Ectodermal cell (in vitro differentiated cells): ENCODE results near the gene PRMT6.
A peak's percentile ranks its signal among the peaks of the same experiment; 100 is the strongest.
"Not testable (repeated sequence)": the region's sequence is repeated elsewhere in the genome, so short reads cannot be mapped to it uniquely, and the experiment has no call there.

ENCODE experiments used
- H3K27ac ChIP-seq: 2 replicates; pipeline ENCODE4 v1.7.0; 2013; ENCODE audit warnings: mild to moderate bottlenecking, low read depth, low read length; ENCODE audit not compliant: insufficient read depth, poor library complexity, severe bottlenecking
- H3K27me3 ChIP-seq: 2 replicates; pipeline ENCODE4 v1.7.0; 2013; ENCODE audit warnings: mild to moderate bottlenecking, low read length; ENCODE audit not compliant: insufficient read depth, control insufficient read depth, poor library complexity, severe bottlenecking
- H3K36me3 ChIP-seq: one replicate; pipeline ENCODE4 v1.7.0; 2013; ENCODE audit warnings: low read length; ENCODE audit not compliant: control insufficient read depth, insufficient read depth
- H3K4me1 ChIP-seq: one replicate; pipeline ENCODE4 v1.7.0; 2013; ENCODE audit warnings: low read length; ENCODE audit not compliant: control insufficient read depth, insufficient read depth
- H3K4me3 ChIP-seq: 2 replicates; pipeline ENCODE4 v1.7.0; 2013; ENCODE audit warnings: low read depth, low read length, control low read depth; ENCODE audit not compliant: insufficient read depth
- H3K9me3 ChIP-seq: 2 replicates; pipeline ENCODE4 v1.7.0; 2013; ENCODE audit warnings: mild to moderate bottlenecking, low read length, moderate library complexity; ENCODE audit not compliant: control insufficient read depth
- WGBS, 2 experiments: methylation state at CpG; one replicate each; pipeline ENCODE4 v1.1.7; 2013; ENCODE audit warnings: missing lambda C conversion rate in 2 of 2; 5-methylcytosine and 5-hydroxymethylcytosine counted together

The PRMT6 gene

GRCh38 chr1:107051266-107051665 lies 5.2 kb upstream of the PRMT6 start:
- H3K9me3 ChIP-seq, result no peaks in the 10 kb centered on the region
- no peaks in the 10 kb centered on the region for H3K36me3 ChIP-seq
- no CpG with 5 or more reads among the region's 1 CpG for WGBS, 2 experiments
- no peak overlapping the region for H3K27ac ChIP-seq
- no peaks in the 10 kb centered on the region for H3K4me1 ChIP-seq
- no peaks in the 10 kb centered on the region for H3K27me3 ChIP-seq
- no peak overlapping the region for H3K4me3 ChIP-seq

DNA sequence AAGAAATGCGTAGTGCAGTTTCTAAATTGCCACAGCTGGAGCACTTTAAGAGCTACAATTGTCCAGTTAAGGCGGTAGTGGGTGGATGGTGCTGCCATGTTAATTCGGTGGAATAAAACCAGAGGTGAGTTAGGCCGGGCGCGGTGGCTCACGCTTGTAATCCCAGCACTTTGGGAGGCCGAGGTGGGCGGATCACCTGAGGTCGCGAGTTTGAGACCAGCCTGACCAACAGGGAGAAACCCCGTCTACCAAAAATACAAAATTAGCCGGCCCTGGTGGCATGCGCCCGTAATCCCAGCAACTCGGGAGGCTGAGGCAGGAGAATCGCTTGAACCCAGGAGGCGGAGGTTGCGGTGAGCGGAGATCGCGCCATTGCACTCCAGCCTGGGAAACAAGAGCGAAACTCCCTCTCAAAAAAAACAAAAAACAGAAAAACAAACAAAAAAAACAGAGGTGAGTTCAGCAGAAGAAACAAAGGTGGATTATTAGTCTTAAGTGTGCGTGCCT lies 502 bp upstream of the PRMT6 start:
- H3K4me3 ChIP-seq, result peak overlapping the region; percentile 99
- not testable (repeated sequence) for H3K9me3 ChIP-seq, H3K27me3 ChIP-seq, H3K36me3 ChIP-seq, H3K4me1 ChIP-seq, H3K27ac ChIP-seq
- 93% methylated on average over 21 to 24 of the region's 24 CpGs for WGBS, 2 experiments

DNA sequence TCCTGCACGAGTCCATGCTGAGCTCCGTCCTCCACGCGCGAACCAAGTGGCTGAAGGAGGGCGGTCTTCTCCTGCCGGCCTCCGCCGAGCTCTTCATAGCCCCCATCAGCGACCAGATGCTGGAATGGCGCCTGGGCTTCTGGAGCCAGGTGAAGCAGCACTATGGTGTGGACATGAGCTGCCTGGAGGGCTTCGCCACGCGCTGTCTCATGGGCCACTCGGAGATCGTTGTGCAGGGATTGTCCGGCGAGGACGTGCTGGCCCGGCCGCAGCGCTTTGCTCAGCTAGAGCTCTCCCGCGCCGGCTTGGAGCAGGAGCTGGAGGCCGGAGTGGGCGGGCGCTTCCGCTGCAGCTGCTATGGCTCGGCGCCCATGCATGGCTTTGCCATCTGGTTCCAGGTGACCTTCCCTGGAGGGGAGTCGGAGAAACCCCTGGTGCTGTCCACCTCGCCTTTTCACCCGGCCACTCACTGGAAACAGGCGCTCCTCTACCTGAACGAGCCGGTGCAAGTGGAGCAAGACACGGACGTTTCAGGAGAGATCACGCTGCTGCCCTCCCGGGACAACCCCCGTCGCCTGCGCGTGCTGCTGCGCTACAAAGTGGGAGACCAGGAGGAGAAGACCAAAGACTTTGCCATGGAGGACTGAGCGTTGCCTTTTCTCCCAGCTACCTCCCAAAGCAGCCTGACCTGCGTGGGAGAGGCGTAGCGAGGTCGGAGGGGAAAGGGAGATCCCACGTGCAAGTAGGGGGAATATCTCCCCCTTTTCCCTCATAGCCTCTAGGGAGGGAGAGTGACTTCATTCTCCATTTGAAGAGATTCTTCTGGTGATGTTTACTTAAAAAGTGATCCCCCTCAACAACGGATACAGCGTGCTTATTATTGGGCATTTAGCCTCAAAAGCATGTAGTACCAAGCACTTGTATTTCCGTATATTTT lies 991 bp downstream of the PRMT6 start:
- 2 to 4% methylated on average over 50 to 55 of the region's 55 CpGs for WGBS, 2 experiments
- Histone ChIP-seq H3K9me3 (no peaks in the 10 kb centered on the region), H3K27ac (peak overlapping the region; percentile 55), H3K36me3 (no peaks in the 10 kb centered on the region), H3K27me3 (no peaks in the 10 kb centered on the region), H3K4me3 (peak overlapping the region; percentile 99), H3K4me1 (peaks cover 6% of the 10 kb centered on the region)

GRCh38 chr1:107058245-107059032 lies 2.0 kb downstream of the PRMT6 start:
- WGBS, 2 experiments, result 33 to 72% methylated on average over 1 to 3 of the region's 4 CpGs
- Histone ChIP-seq H3K4me3 (peak overlapping the region; percentile 99), H3K4me1 (peaks cover 6% of the 10 kb centered on the region), H3K27me3 (no peaks in the 10 kb centered on the region), H3K9me3 (no peaks in the 10 kb centered on the region), H3K27ac (no peak overlapping the region), H3K36me3 (no peaks in the 10 kb centered on the region)

- no peaks in the 10 kb centered on the region for H3K27me3 ChIP-seq
- H3K4me1 ChIP-seq, result peaks cover 6% of the 10 kb centered on the region
- H3K27ac ChIP-seq, result peak overlapping the region; percentile 4
- no peaks in the 10 kb centered on the region for H3K36me3 ChIP-seq
- no peak overlapping the region for H3K4me3 ChIP-seq
- WGBS, 2 experiments, result 96 to 100% methylated on average over 3 of the region's 3 CpGs
- no peaks in the 10 kb centered on the region for H3K9me3 ChIP-seq
Observed at GRCh38 chr1:107061886-107062285, 5.4 kb downstream of the PRMT6 start.

GRCh38 chr1:107073493-107073892 lies 17.0 kb downstream of the PRMT6 start:
- no peak overlapping the region for H3K4me3 ChIP-seq
- no peaks in the 10 kb centered on the region for H3K9me3 ChIP-seq
- H3K4me1 ChIP-seq, result no peaks in the 10 kb centered on the region
- no peaks in the 10 kb centered on the region for H3K27me3 ChIP-seq
- H3K27ac ChIP-seq, result no peak overlapping the region
- H3K36me3 ChIP-seq, result no peaks in the 10 kb centered on the region
- 96 to 100% methylated on average over 2 to 4 of the region's 4 CpGs for WGBS, 2 experiments

- no peak overlapping the region for H3K4me3 ChIP-seq
- WGBS, 2 experiments, result 77 to 78% methylated on average over 5 of the region's 5 CpGs
- H3K9me3 ChIP-seq, result no peaks in the 10 kb centered on the region
- H3K36me3 ChIP-seq, result no peaks in the 10 kb centered on the region
- no peaks in the 10 kb centered on the region for H3K4me1 ChIP-seq
- H3K27ac ChIP-seq, result no peak overlapping the region
- H3K27me3 ChIP-seq, result no peaks in the 10 kb centered on the region
Observed at GRCh38 chr1:107076841-107077240, 20.4 kb downstream of the PRMT6 start.

- no peaks in the 10 kb centered on the region for H3K36me3 ChIP-seq
- WGBS, 2 experiments, result 79% methylated on average over 1 of the region's 1 CpG
- no peaks in the 10 kb centered on the region for H3K9me3 ChIP-seq
- no peak overlapping the region for H3K27ac ChIP-seq
- H3K27me3 ChIP-seq, result no peaks in the 10 kb centered on the region
- H3K4me3 ChIP-seq, result no peak overlapping the region
- no peaks in the 10 kb centered on the region for H3K4me1 ChIP-seq
Observed at GRCh38 chr1:107079249-107079648, 22.8 kb downstream of the PRMT6 start.

DNA sequence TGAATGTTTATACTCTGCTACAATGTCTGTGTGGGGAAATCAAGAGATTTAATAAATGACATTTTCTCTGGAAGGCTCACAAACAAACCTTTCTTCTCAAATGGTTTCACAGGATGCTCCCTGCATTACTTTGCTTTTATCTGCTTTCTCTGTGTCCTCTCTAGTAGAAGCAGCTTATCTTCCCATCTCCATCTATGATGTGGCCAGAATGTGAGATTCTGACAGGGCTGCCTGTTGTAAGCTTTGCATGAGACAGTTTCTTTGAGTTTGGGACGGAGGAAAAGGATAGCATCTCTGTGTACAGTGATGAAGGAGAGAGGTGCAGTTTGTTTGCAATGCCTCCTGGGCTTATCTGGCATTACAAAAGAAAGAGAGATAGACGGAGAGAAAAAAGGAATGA lies 24.6 kb downstream of the PRMT6 start:
- Histone ChIP-seq H3K36me3 (no peaks in the 10 kb centered on the region), H3K9me3 (no peaks in the 10 kb centered on the region), H3K27me3 (no peaks in the 10 kb centered on the region), H3K27ac (no peak overlapping the region), H3K4me3 (no peak overlapping the region), H3K4me1 (no peaks in the 10 kb centered on the region)
- 82 to 86% methylated on average over 2 of the region's 2 CpGs for WGBS, 2 experiments

- WGBS, 2 experiments, result 93 to 95% methylated on average over 1 of the region's 1 CpG
- no peaks in the 10 kb centered on the region for H3K9me3 ChIP-seq
Observed at GRCh38 chr1:107091418-107091817, 34.9 kb downstream of the PRMT6 start.

More at GRCh38 chr1:107091418-107091817, 34.9 kb downstream of the PRMT6 start:
- no peak overlapping the region for H3K27ac ChIP-seq
- H3K27me3 ChIP-seq, result no peaks in the 10 kb centered on the region
- H3K4me3 ChIP-seq, result no peak overlapping the region
- H3K36me3 ChIP-seq, result no peaks in the 10 kb centered on the region
- H3K4me1 ChIP-seq, result no peaks in the 10 kb centered on the region
